ENCODE data around the gene SURF1.

SURF1 gene

DNA sequence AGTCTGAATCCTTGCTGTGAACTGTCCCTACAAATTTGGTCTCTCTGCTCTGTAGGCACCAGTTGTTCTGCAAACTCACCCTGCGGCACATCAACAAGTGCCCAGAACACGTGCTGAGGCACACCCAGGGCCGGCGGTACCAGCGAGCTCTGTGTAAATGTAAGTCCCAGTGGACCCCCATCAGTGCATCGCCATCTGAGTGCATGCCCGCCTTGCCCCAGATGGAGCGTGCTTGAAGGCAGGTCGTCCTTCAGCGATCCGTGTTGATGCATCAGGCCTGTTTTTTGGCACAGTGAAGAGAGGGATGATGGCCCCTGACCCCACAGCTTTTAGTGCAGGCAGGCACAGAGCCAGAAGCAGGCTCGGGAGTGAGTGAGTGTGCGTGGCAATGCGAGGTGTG lies 1.4 kb upstream of the SURF1 start:
- no peak for TF ChIP-seq POU2F2 (IDR thresholded peaks at IDR 0.05; ENCODE audit: low read depth, low read length)
- TF ChIP-seq PAX5 (IDR thresholded peaks at IDR 0.05; ENCODE audit: insufficient read depth, low read length, severe bottlenecking), result no peak
- no peak for TF ChIP-seq POLR2A (IDR thresholded peaks at IDR 0.05; ENCODE audit: low read depth, low read length)
- no peak for TF ChIP-seq TAF1 (IDR thresholded peaks at IDR 0.05; ENCODE audit: low read depth, low read length)
- TF ChIP-seq SPI1 (IDR thresholded peaks at IDR 0.05; ENCODE audit: low read depth, low read length), result no peak
- no peak for TF ChIP-seq POLR2AphosphoS5 (IDR thresholded peaks at IDR 0.05; ENCODE audit: low read depth, low read length)
- DNase-seq (ENCODE audit: insufficient read length, low spot score) (no peak), FAIRE-seq (peak; percentile 55)

DNA sequence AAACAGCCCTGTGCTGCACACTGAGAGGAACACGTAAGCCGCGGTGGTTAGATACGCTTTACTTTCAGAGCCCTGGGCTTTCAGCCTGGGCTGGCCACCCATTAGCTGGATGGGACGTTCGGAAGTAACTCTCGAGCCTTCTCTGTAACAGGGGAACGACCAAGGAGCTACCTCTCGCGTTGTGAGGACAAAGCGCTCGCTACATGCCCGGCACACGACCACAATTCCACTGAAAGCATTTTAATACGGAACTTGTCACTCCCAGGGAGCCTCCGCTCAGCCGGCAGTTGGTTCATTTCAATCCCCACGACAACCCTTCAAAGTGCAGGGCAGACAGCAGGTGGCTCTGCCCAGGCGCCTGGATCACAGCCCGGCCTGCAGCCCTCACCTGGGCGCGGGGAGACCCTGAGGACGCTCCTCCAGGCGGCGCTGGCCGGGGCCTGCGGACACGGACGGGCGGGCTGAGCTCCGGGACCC lies 368 bp downstream of the SURF1 start:
- DNase-seq (ENCODE audit: insufficient read length, low spot score) (no peak), FAIRE-seq (no peak)
- TF ChIP-seq POLR2AphosphoS5 (IDR thresholded peaks at IDR 0.05; ENCODE audit: low read depth, low read length), result 0 out of 2 replicates have a peak, but pooled peaks have one; percentile 9
- no peak for TF ChIP-seq SPI1 (IDR thresholded peaks at IDR 0.05; ENCODE audit: low read depth, low read length)

DNA sequence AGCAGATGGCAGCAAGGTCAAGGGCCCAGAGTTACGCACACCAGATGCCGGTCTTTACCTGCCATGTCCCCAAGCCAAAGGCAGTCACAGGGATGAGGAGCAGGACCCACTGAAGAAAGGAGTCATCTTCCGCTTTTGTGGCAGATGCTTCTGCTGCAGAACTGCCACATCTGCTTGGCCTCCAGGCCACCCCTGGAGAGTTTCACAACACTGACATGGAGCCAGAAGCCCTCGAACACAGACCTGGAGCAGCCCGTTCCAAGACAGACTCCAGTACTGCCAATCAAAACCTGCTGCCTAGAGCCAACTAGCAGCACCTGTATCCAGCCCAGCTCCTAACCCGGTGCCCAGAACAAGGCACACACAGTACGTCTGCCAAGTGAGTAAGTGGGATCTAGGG lies 1.5 kb downstream of the SURF1 start:
- DNase-seq (ENCODE audit: insufficient read length, low spot score) (no peak), FAIRE-seq (no peak)
- TF ChIP-seq TAF1 (IDR thresholded peaks at IDR 0.05; ENCODE audit: low read depth, low read length) (no peak), POLR2AphosphoS5 (IDR thresholded peaks at IDR 0.05; ENCODE audit: low read depth, low read length) (no peak), POU2F2 (IDR thresholded peaks at IDR 0.05; ENCODE audit: low read depth, low read length) (no peak), POLR2A (IDR thresholded peaks at IDR 0.05; ENCODE audit: low read depth, low read length) (no peak; the same call in 1 of the 2 replicates), PAX5 (IDR thresholded peaks at IDR 0.05; ENCODE audit: insufficient read depth, low read length, severe bottlenecking) (no peak), SPI1 (IDR thresholded peaks at IDR 0.05; ENCODE audit: low read depth, low read length) (no peak)

DNA sequence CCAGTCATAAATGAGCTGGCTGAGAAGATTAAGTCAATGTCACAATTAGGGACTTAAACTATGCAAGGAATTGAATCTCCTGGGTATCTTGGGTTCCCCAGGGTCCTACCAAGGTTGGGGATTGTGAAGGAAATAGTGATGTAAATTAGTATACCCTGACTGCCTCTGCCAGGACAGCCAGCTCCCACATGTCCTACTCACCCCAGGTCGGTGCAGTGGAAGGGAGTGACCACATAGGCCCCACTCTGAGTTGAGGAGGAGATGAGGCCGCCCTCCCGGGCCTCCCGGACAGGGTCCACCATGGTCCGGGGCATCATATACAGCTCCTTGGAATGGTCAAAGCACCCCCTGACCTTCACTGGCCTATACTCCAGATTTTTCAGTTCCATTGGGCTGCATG lies 2.7 kb downstream of the SURF1 start:
- DNase-seq (ENCODE audit: insufficient read length, low spot score) (no peak), FAIRE-seq (no peak)
- TF ChIP-seq PAX5 (IDR thresholded peaks at IDR 0.05; ENCODE audit: insufficient read depth, low read length, severe bottlenecking) (no peak), POLR2A (IDR thresholded peaks at IDR 0.05; ENCODE audit: low read depth, low read length) (peak; percentile 41; the same call in 1 of the 2 replicates), TAF1 (IDR thresholded peaks at IDR 0.05; ENCODE audit: low read depth, low read length) (no peak), POLR2AphosphoS5 (IDR thresholded peaks at IDR 0.05; ENCODE audit: low read depth, low read length) (no peak)

DNA sequence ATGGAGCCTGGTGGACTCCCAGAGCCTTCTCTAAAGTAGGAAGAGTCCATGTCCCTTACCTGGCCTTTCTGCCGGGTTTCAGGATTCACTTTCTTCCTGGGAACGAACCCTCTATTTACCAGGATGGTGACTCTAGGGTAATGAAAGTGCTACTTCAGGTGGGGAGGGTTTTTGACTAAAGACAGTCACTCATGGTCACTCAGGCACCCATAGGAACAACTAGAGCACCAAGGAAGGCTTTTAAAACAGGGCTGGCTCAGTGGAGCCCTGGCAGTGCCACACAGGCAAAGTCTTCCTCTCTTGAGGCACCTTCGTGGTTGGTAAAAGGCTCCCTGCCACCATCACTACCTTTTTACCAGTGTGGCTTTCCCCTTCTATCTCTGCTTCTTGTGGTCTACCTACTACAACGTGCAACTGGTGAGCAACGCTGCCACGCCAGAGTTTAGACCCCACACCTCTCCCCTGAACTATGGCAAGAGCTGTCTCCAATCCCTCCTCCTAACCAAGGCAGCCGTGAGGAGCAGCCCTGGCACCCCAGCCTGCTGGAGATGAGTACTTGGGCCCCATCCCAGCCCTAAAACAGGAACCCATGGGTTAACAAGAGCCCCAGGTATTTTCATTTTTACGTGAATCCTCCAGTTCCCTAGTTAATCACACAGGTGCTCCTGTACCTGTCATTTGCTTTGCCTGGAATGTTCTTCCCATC lies 3.5 kb downstream of the SURF1 start:
- TF ChIP-seq POLR2A (IDR thresholded peaks at IDR 0.05; ENCODE audit: low read depth, low read length) (peak; percentile 56), POLR2AphosphoS5 (IDR thresholded peaks at IDR 0.05; ENCODE audit: low read depth, low read length) (peak; percentile 23; the same call in 1 of the 2 replicates), TAF1 (IDR thresholded peaks at IDR 0.05; ENCODE audit: low read depth, low read length) (no peak)
- no peak for DNase-seq (ENCODE audit: insufficient read length, low spot score)
- no peak for FAIRE-seq

DNA sequence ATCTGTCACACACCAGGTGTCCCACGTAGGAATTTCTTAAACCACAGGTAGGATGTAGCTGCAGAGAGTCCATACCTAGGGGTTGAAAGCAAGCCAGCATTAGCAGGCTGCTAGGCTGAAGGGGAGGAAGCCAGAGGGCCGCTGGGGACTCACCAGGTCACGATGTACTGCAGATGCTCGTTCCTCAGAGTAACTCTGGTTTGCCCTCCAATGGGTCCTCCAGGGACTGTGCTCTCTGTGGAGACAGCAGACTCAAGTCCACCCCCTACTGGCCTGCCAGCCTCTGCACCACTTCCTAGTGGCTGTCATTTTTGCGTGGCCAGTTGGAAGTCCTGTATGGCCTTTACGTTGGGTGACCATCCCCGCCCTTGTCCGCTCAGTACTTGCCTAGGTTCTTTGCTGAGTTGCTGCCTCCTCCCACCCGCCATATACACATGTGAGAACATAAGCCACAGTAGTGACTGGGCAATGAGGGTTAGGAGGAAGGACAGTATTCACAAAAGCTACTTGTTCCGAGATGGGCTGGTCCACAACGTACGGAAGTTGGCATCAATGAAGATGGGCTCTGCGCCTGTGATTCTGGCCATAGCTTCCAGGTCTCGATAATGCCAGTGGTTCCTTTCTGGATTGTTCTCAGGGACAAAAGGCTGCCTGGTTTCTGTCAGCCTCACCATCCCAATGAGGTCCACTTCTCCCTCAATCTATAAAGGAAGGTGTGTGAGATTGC lies 4.2 kb downstream of the SURF1 start:
- TF ChIP-seq POLR2A (IDR thresholded peaks at IDR 0.05; ENCODE audit: low read depth, low read length), result peak; percentile 83
- TF ChIP-seq POU2F2 (IDR thresholded peaks at IDR 0.05; ENCODE audit: low read depth, low read length), result no peak; the same call in none of the 2 replicates
- TF ChIP-seq POLR2AphosphoS5 (IDR thresholded peaks at IDR 0.05; ENCODE audit: low read depth, low read length), result peak; percentile 88; the same call in 1 of the 2 replicates
- FAIRE-seq (peak; percentile 35), DNase-seq (ENCODE audit: insufficient read length, low spot score) (no peak)

DNA sequence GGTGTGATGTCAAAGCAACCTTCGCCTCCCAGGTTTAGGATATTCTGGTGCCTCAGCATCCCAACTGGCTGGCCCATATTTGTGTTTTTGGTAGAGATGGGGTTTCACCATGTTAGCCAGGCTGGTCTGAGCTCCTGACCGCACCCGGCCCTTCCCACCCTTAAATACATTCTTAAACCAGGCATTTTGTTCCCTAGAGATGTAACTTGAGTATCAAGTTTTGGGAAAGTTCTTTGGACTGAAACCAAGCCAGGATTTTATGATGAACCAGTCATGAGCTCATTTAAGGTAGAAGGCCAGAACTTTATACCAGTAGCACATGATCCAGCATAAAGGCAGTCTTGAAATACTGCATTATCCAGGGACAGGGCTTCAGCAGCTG lies 4.8 kb downstream of the SURF1 start:
- DNase-seq (ENCODE audit: insufficient read length, low spot score) (no peak), FAIRE-seq (no peak)
- no peak for TF ChIP-seq SPI1 (IDR thresholded peaks at IDR 0.05; ENCODE audit: low read depth, low read length)
- TF ChIP-seq PAX5 (IDR thresholded peaks at IDR 0.05; ENCODE audit: insufficient read depth, low read length, severe bottlenecking), result no peak
- no peak for TF ChIP-seq POLR2A (IDR thresholded peaks at IDR 0.05; ENCODE audit: low read depth, low read length)
- TF ChIP-seq TAF1 (IDR thresholded peaks at IDR 0.05; ENCODE audit: low read depth, low read length), result no peak
- TF ChIP-seq POU2F2 (IDR thresholded peaks at IDR 0.05; ENCODE audit: low read depth, low read length), result no peak
- TF ChIP-seq POLR2AphosphoS5 (IDR thresholded peaks at IDR 0.05; ENCODE audit: low read depth, low read length), result no peak

DNA sequence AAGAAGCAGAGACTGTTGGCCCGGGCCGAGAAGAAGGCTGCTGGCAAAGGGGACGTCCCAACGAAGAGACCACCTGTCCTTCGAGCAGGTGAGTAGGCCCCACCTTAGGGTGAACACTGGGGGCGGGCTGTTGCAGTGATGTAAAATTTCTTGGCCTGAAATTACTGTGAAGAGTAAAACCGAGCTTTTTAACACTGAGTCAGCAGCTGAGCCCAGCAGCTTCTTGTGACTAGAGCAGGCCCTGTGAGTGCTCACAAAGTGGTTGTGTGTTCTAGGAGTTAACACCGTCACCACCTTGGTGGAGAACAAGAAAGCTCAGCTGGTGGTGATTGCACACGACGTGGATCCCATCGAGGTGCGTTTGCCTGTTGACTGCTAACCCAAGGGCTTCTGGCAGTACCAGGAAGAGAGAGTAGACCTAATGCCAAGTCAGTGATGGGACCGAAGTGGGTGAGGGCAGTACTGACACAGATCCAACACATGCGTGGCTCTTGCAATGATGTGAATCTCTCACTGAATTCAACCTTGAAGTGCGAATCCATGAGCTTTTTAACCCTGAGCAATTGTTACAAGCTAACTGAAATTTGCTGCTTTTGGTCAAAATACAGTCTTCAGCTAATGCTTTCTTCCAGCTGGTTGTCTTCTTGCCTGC lies 6.2 kb downstream of the SURF1 start:
- FAIRE-seq, result no peak

DNA sequence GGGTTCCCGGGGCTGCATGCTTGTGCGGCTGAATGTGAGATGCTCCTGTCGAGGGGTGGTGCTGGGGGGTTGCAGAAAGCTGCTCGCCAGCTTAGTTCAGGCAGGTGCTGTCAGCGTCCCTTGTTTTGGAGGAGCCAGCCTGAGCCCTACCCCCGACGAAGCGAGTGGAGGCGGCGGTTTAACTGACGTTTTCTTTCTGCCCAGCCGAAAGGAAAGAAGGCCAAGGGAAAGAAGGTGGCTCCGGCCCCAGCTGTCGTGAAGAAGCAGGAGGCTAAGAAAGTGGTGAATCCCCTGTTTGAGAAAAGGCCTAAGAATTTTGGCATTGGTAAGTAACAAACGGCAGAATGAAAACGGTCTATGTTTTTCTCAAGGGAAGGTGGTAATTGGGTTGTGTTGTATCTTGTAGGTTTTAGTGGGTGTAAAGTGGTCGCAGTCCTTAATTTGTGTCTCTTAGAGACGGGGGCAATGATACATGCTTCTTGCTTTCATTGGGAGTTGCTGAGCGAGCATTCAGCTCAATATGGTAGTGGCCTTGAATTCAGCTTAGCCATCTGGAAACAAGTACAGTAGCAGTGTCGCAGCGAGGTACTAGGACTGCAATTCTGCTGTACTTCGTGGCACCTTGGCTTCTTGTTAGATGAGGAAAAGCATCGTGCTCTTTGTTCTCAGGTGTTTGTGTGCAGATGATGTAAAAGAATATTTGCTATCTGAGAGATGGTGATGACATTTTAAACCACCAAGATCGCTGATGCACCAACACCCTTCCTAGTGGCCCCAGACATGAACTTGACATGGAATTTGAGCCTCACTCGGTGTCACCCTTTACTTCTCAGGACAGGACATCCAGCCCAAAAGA lies 7.3 kb downstream of the SURF1 start:
- FAIRE-seq (no peak), DNase-seq (ENCODE audit: insufficient read length, low spot score) (no peak)
- TF ChIP-seq POLR2A (IDR thresholded peaks at IDR 0.05; ENCODE audit: low read depth, low read length), result peak; percentile 52; the same call in 1 of the 2 replicates
- no peak for TF ChIP-seq POU2F2 (IDR thresholded peaks at IDR 0.05; ENCODE audit: low read depth, low read length)

More for the DNA sequence above, 6.2 kb downstream of the SURF1 start:
- DNase-seq (ENCODE audit: insufficient read length, low spot score), result no peak
- TF ChIP-seq SPI1 (IDR thresholded peaks at IDR 0.05; ENCODE audit: low read depth, low read length) (no peak), POLR2AphosphoS5 (IDR thresholded peaks at IDR 0.05; ENCODE audit: low read depth, low read length) (peak; percentile 48; the same call in 1 of the 2 replicates), TAF1 (IDR thresholded peaks at IDR 0.05; ENCODE audit: low read depth, low read length) (no peak), POLR2A (IDR thresholded peaks at IDR 0.05; ENCODE audit: low read depth, low read length) (peak; percentile 39; the same call in 1 of the 2 replicates)

Data from GM12891 (cell line).